ENCODE results near the gene DCLK2.

DCLK2 gene

DNA sequence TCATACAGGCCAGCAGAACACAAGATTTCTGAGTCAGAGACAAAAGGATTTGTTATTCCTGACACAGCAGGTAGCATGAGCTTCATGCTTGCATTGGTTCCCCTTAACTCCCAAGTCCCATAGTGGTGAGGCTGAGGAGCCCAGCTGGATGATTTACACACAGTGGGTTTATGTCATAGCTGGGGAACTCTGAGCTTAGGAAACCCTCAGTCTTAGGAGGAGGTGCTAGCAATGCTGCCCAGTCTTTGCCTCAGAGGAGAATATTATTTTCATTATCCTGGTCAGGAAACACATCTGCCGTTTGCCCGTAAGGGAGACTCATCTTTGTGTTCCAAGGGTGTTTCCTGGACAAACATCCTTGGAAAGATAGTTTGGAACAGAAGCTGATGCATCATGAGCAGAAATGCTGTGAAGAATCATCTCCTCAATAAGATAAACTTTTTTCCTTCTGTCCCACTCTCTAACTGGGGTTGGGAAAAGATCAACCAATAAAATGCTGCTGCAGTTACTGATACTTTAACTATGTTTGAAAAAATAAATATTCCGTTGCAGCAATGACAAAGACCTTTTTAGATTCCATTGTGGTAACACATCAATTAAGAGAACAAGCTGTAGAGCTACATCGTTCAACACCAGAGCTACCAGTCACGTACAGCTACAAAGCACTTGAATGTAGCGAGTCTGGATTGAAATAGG is 146.8 kb downstream of the DCLK2 start:
- Histone ChIP-seq H3K36me3 (replicated peaks) (no peaks in the 10 kb centered on the region), H3K27ac (peak overlapping the region; percentile 90), H3K27me3 (replicated peaks) (no peaks in the 10 kb centered on the region), H3K4me3 (ENCODE audit: low read depth, low read length) (peak overlapping the region; percentile 6)
- in situ Hi-C loops (cut with HindIII; ENCODE audit: low pct_ligation_motif_present, low sequenced_read_pairs): loop anchor here (25.0 kb wide), 1 partner anchor 213 kb away; no protein-coding TSS in a partner anchor
- no peak for TF ChIP-seq CTCF (IDR thresholded peaks at IDR 0.05; ENCODE audit: low read depth, low read length, missing control alignments)
- DNase-seq: peak; percentile 93

DNA sequence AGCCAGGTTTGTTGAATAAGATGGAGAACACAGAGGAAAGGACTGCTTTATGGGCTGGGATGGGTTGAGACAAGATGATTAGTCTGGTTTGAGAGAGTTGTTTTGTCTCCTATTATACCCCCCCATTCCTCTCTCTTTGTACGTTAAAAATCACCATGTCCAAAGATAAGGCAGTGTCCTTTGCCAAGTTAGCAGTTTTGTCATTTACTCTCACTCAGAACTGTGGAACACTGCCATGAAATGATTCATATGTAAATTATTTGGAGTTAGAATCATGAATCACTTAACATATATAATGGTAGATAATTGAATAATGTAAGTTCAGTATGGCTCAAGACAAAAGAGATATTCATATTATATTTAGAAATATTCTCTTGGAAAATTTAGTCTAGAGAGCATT is 151.3 kb downstream of the DCLK2 start:
- peak; percentile 57 for DNase-seq
- Histone ChIP-seq H3K27ac (peak overlapping the region; percentile 51), H3K36me3 (replicated peaks) (no peaks in the 10 kb centered on the region), H3K27me3 (replicated peaks) (no peaks in the 10 kb centered on the region), H3K4me3 (ENCODE audit: low read depth, low read length) (no peak overlapping the region)
- TF ChIP-seq CTCF (IDR thresholded peaks at IDR 0.05; ENCODE audit: low read depth, low read length, missing control alignments): no peak
- in situ Hi-C loops (cut with HindIII; ENCODE audit: low pct_ligation_motif_present, low sequenced_read_pairs): no loop called here

- TF ChIP-seq CTCF (IDR thresholded peaks at IDR 0.05; ENCODE audit: low read depth, low read length, missing control alignments): no peak
- in situ Hi-C loops (cut with HindIII; ENCODE audit: low pct_ligation_motif_present, low sequenced_read_pairs): no loop called here
- no peak overlapping the region for H3K27ac ChIP-seq
- no peak for DNase-seq
- H3K36me3 ChIP-seq (replicated peaks): no peaks in the 10 kb centered on the region
- no peak overlapping the region for H3K4me3 ChIP-seq (ENCODE audit: low read depth, low read length)
- no peaks in the 10 kb centered on the region for H3K27me3 ChIP-seq (replicated peaks)
These were observed 152.3 kb downstream of the DCLK2 start for GRCh38 chr4:150230561-150230960.

DNA sequence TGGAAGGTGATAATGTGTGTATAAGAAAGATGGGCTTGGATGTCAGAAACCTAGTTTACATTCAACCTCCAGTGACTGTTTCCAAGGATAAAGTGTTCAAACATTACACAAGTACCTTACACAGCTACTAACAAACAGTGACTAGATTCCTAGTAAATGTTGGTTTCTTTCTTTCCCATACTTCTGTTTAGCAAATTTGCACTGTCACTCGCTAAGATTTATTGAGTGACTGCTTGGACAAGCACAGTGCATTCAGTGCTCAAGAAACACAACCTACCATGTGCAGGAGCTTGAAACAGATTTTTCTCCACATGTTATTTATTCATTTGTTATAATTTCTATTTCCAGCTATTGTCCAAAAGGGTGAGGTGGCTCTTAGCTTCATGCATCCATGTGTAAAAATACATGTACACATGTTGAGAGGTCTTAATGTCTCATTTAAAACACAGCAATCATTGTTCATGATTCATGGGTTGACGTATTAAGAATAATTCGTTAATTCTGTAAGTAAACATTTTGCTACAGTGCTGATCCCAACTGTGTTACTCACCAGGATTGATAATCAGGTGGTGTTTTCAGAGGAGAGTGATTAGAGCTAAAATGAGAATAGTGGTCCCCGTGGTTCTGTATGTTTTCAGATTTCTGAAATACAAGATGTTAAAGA is 153.0 kb downstream of the DCLK2 start:
- in situ Hi-C loops (cut with HindIII; ENCODE audit: low pct_ligation_motif_present, low sequenced_read_pairs): no loop called here
- H3K27me3 ChIP-seq (replicated peaks): no peaks in the 10 kb centered on the region
- H3K27ac ChIP-seq: no peak overlapping the region
- H3K4me3 ChIP-seq (ENCODE audit: low read depth, low read length): no peak overlapping the region
- no peaks in the 10 kb centered on the region for H3K36me3 ChIP-seq (replicated peaks)
- no peak for DNase-seq
- no peak for TF ChIP-seq CTCF (IDR thresholded peaks at IDR 0.05; ENCODE audit: low read depth, low read length, missing control alignments)

- Histone ChIP-seq H3K36me3 (replicated peaks) (no peaks in the 10 kb centered on the region), H3K4me3 (ENCODE audit: low read depth, low read length) (no peak overlapping the region), H3K27me3 (replicated peaks) (no peaks in the 10 kb centered on the region), H3K27ac (no peak overlapping the region)
- in situ Hi-C loops (cut with HindIII; ENCODE audit: low pct_ligation_motif_present, low sequenced_read_pairs): no loop called here
- DNase-seq: no peak
- TF ChIP-seq CTCF (IDR thresholded peaks at IDR 0.05; ENCODE audit: low read depth, low read length, missing control alignments): no peak
These were observed 153.8 kb downstream of the DCLK2 start for GRCh38 chr4:150232029-150232428.
